Measurements from ENCODE around the gene TMEM161B.

GRCh38 chr5:88256872-88257271, 11.8 kb downstream of the TMEM161B start:
- TF ChIP-seq, protein P1, sequence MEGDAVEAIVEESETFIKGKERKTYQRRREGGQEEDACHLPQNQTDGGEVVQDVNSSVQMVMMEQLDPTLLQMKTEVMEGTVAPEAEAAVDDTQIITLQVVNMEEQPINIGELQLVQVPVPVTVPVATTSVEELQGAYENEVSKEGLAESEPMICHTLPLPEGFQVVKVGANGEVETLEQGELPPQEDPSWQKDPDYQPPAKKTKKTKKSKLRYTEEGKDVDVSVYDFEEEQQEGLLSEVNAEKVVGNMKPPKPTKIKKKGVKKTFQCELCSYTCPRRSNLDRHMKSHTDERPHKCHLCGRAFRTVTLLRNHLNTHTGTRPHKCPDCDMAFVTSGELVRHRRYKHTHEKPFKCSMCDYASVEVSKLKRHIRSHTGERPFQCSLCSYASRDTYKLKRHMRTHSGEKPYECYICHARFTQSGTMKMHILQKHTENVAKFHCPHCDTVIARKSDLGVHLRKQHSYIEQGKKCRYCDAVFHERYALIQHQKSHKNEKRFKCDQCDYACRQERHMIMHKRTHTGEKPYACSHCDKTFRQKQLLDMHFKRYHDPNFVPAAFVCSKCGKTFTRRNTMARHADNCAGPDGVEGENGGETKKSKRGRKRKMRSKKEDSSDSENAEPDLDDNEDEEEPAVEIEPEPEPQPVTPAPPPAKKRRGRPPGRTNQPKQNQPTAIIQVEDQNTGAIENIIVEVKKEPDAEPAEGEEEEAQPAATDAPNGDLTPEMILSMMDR (IDR thresholded peaks at IDR 0.05): no peak
- TF ChIP-seq POLR2A (IDR thresholded peaks at IDR 0.05): no peak

All from adrenal gland (tissue), 5 donors.